H1 (cell line): ENCODE data around the gene RIPPLY2. TPM values are rescaled to one million over a fixed set of nuclear protein-coding genes. Genes with fewer than 3 reads are reported as not detected.

ENCODE experiments used
- HDAC2 ChIP-seq, 2 experiments: fragments of 300-600 bp in 1 of 2; sonication (generic) in 1 of 2; IDR thresholded peaks; 2 replicates each; pipeline ENCODE4 v1.6.1; 2011 to 2012; ENCODE audit warnings: low read depth in 2 of 2, low read length in 2 of 2, mild to moderate bottlenecking in 2 of 2, moderate library complexity in 2 of 2, borderline replicate concordance in 1 of 2, inconsistent platforms in 1 of 2
- polyA plus RNA-seq, 7 experiments: library from polyadenylated mRNA; depleted of rRNA in 3 of 7; stranded (reverse) in 5 of 7; unstranded in 2 of 7; fragments of >200 nt in 5 of 7; fragments of 200-250 nt in 2 of 7; gene quantifications; 1 replicate in 5 of 7; 2 replicates in 1 of 7; 4 replicates in 1 of 7; pipeline versions ENCODE4 v1.2.1 to v1.2.3, GENCODE V29; 2011 to 2013; ENCODE audit warnings: missing spikeins in 2 of 7, mixed read lengths in 2 of 7
- total RNA-seq: library from RNA; stranded (reverse); fragmentation: NEBNext Ultra II Directional; extraction: Animal tissue kit (Norgen Biotek cat#: 25700); gene quantifications from 2 replicates; pipeline ENCODE4 v1.2.1, GENCODE V29; 2021

Gene RIPPLY2
- total and polyA plus RNA-seq, 2 of the 8 experiments (the other 6 are each of a cell fraction or from before 2014, with no cell fraction given), result 0.74 to 1.5 TPM

DNA sequence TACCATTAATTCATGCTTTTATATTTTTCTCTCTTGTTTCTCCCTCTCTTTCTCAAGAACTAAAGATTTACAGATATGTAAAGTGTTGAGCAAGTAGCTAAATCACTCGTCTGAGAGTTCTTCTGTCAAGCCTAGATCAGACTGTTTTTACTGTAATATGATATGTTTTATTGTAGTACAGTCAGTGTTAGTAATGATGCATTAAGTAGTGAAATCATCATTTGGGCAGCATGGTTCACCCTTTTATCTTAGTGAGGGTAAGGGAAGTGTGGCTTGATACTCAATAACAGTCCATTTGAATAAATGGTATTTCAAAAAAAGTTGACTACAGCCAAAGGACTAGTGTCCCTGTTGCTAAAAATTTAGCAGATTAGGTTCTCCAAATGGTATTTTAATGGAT is 15.5 kb downstream of the RIPPLY2 start (continued):
- no peak for TF ChIP-seq HDAC2 (IDR thresholded peaks at IDR 0.05; ENCODE audit: borderline replicate concordance in 1 of 2, low read depth in 2 of 2, low read length in 2 of 2)
